Neural cell (in vitro differentiated cells): ENCODE results near the gene GRB7. TPM values are rescaled to one million over a fixed set of nuclear protein-coding genes. Genes with fewer than 3 reads are reported as not detected.

ENCODE experiments used
- H2AFZ ChIP-seq: fragments of 200-600, 300-800 bp; sonication (generic), shearing (Covaris generic); 2 replicates; pipeline ENCODE4 v1.6.0; 2014; ENCODE audit warnings: low read depth, mild to moderate bottlenecking, antibody characterized with exemption, low read length, moderate library complexity
- H3F3A ChIP-seq: fragments of 200-600 bp; shearing (Covaris generic); 2 replicates; pipeline ENCODE4 v1.6.1; 2016; ENCODE audit warnings: mild to moderate bottlenecking, moderate library complexity, mixed read lengths, antibody characterized with exemption, low read length; ENCODE audit not compliant: insufficient read depth, poor library complexity, severe bottlenecking
- H3K27ac ChIP-seq: fragments of 200-600, 300-800 bp; sonication (generic), shearing (Covaris generic); 2 replicates; pipeline ENCODE4 v1.5.1; 2014; ENCODE audit warnings: mild to moderate bottlenecking, low read length, moderate library complexity
- H3K27me3 ChIP-seq: fragments of 300-800, 200-600 bp; sonication (generic), shearing (Covaris generic); 2 replicates; pipeline ENCODE4 v1.6.0; 2014; ENCODE audit warnings: mild to moderate bottlenecking, low read depth, low read length, moderate library complexity; ENCODE audit not compliant: insufficient read depth
- H3K36me3 ChIP-seq: fragments of 300-800, 200-600 bp; sonication (generic), shearing (Covaris generic); 2 replicates; pipeline ENCODE4 v1.5.1; 2014; ENCODE audit warnings: mild to moderate bottlenecking, antibody characterized with exemption, low read length, moderate library complexity; ENCODE audit not compliant: insufficient read depth
- H3K4me2 ChIP-seq: fragments of 300-800, 200-600 bp; sonication (generic), shearing (Covaris generic); 2 replicates; pipeline ENCODE4 v1.6.0; 2014; ENCODE audit warnings: mild to moderate bottlenecking, low read length
- H3K4me3 ChIP-seq: fragments of 300-800, 200-600 bp; sonication (generic), shearing (Covaris generic); 2 replicates; pipeline ENCODE4 v1.5.1; 2014; ENCODE audit warnings: mild to moderate bottlenecking, low read length, moderate library complexity
- H3K79me2 ChIP-seq: fragments of 200-600 bp; shearing (Covaris generic); replicated peaks from 2 replicates; pipeline ENCODE4 v1.6.0; 2014; ENCODE audit warnings: mild to moderate bottlenecking, low read length, moderate library complexity; ENCODE audit not compliant: insufficient read depth
- H3K9ac ChIP-seq: fragments of 300-800, 200-600 bp; sonication (generic), shearing (Covaris generic); 2 replicates; pipeline ENCODE4 v1.6.1; 2016; ENCODE audit warnings: mild to moderate bottlenecking, low read length, mixed read lengths
- H3K9me2 ChIP-seq: fragments of 200-600 bp; shearing (Covaris generic); 2 replicates; pipeline ENCODE4 v1.6.1; 2016; ENCODE audit warnings: mild to moderate bottlenecking, low read length, mixed read lengths; ENCODE audit not compliant: insufficient read depth
- H3K9me3 ChIP-seq: fragments of 200-600, 300-800 bp; sonication (generic), shearing (Covaris generic); 2 replicates; pipeline ENCODE4 v1.6.1; 2016; ENCODE audit warnings: mild to moderate bottlenecking, mixed run types, low read length, moderate library complexity, mixed read lengths
- H4K20me1 ChIP-seq: fragments of 200-600 bp; shearing (Covaris generic); 2 replicates; pipeline ENCODE4 v1.6.1; 2016; ENCODE audit warnings: mild to moderate bottlenecking, mixed run types; ENCODE audit not compliant: insufficient read depth
- CTCF ChIP-seq: fragments of 450-650 bp; IDR thresholded peaks from 2 replicates; pipeline ENCODE4 v1.5.1; 2014; ENCODE audit warnings: antibody characterized with exemption, mild to moderate bottlenecking, moderate library complexity; ENCODE audit not compliant: poor library complexity, severe bottlenecking
- EP300 ChIP-seq: fragments of 450-650 bp; conservative IDR thresholded peaks from 2 replicates; pipeline ENCODE4 v1.6.1; 2014; ENCODE audit warnings: antibody characterized with exemption, mild to moderate bottlenecking, moderate library complexity; ENCODE audit not compliant: poor library complexity, severe bottlenecking
- EZH2 ChIP-seq: fragments of 200-600, 300-800 bp; shearing (Covaris generic), sonication (generic); IDR thresholded peaks from 2 replicates; pipeline ENCODE4 v1.6.1; 2014; ENCODE audit warnings: antibody characterized with exemption, low read length, borderline replicate concordance, mild to moderate bottlenecking; ENCODE audit not compliant: insufficient read depth, poor library complexity, severe bottlenecking
- MXI1 ChIP-seq: fragments of 450-650 bp; conservative IDR thresholded peaks from 2 replicates; pipeline ENCODE4 v1.6.1; 2014; ENCODE audit warnings: antibody characterized with exemption, mild to moderate bottlenecking; ENCODE audit not compliant: poor library complexity, severe bottlenecking
- POLR2AphosphoS5 ChIP-seq: IDR thresholded peaks from 2 replicates; pipeline ENCODE4 v1.6.1; 2012
- RAD21 ChIP-seq: fragments of 450-650 bp; conservative IDR thresholded peaks from 2 replicates; pipeline ENCODE4 v1.6.1; 2014; ENCODE audit warnings: antibody characterized with exemption, mild to moderate bottlenecking, moderate library complexity
- REST ChIP-seq: IDR thresholded peaks from 2 replicates; pipeline ENCODE4 v1.6.1; 2012; ENCODE audit warnings: borderline replicate concordance
- SMC3 ChIP-seq: fragments of 450-650 bp; conservative IDR thresholded peaks from 2 replicates; pipeline ENCODE4 v1.6.1; 2014; ENCODE audit warnings: antibody characterized with exemption, mild to moderate bottlenecking, moderate library complexity; ENCODE audit not compliant: poor library complexity
- TAF1 ChIP-seq: IDR thresholded peaks from 2 replicates; pipeline ENCODE4 v1.6.1; 2012; ENCODE audit warnings: low read depth
- polyA plus RNA-seq: library from polyadenylated mRNA; depleted of rRNA; stranded (reverse); fragments of >200 nt; gene quantifications from 2 replicates; pipeline ENCODE4 v1.2.3, GENCODE V29; 2014

The GRB7 gene
- polyA plus RNA-seq, 1 donor from 2014 or later = not detected

- H3K4me3 ChIP-seq = no peak overlapping the region
- H4K20me1 ChIP-seq = no peaks in the 10 kb centered on the region
Measured at GRCh38 chr17:39702901-39703893, 34.5 kb upstream of the GRB7 start.

More at GRCh38 chr17:39702901-39703893, 34.5 kb upstream of the GRB7 start:
- H3K9me2 ChIP-seq = no peaks in the 10 kb centered on the region
- H3K27me3 ChIP-seq = peaks cover 15% of the 10 kb centered on the region
- H3K36me3 ChIP-seq = no peaks in the 10 kb centered on the region
- H3K4me2 ChIP-seq = no peak overlapping the region
- H2AFZ ChIP-seq = no peak overlapping the region
- TF ChIP-seq EZH2 (no peak), TAF1 (no peak), POLR2AphosphoS5 (no peak), SMC3 (no peak), EP300 (no peak), CTCF (no peak), MXI1 (no peak), REST (no peak), RAD21 (no peak)
- no peaks in the 10 kb centered on the region for H3K9me3 ChIP-seq
- no peaks in the 10 kb centered on the region for H3F3A ChIP-seq
- no peak overlapping the region for H3K9ac ChIP-seq
- no peaks in the 10 kb centered on the region for H3K79me2 ChIP-seq
- H3K27ac ChIP-seq = no peak overlapping the region
